DOHH2 (cell line): Measurements from ENCODE around the gene SFR1.

Experiments
- CTCF ChIP-seq: fragments of 200-600 bp; sonication (generic); IDR thresholded peaks from one replicate; pipeline ENCODE4 v1.5.1; 2014; ENCODE audit warnings: antibody characterized with exemption, mild to moderate bottlenecking, low read depth, low read length; ENCODE audit not compliant: poor library complexity, severe bottlenecking
- EZH2phosphoT487 ChIP-seq: fragments of 200-600 bp; sonication (generic); IDR thresholded peaks from 2 replicates; pipeline ENCODE4 v1.6.1; 2017; ENCODE audit warnings: borderline replicate concordance, mild to moderate bottlenecking, antibody characterized with exemption, low read length, moderate library complexity, mixed read lengths

- no peak for TF ChIP-seq CTCF
- no peak for TF ChIP-seq EZH2phosphoT487
Observed at GRCh38 chr10:104150139-104150538, 28.2 kb downstream of the SFR1 start.
